ENCODE measurements around the gene TKTL1. TPM values are rescaled to one million over a fixed set of nuclear protein-coding genes. Genes with fewer than 3 reads are reported as not detected.

TKTL1 gene
- total and polyA plus RNA-seq, 2 of the 8 experiments (the other 6 are each of a cell fraction or from before 2014, with no cell fraction given): 0.05 TPM; not detected in 1

GRCh38 chrX:154317391-154317995, 21.9 kb downstream of the TKTL1 start:
- CTCF ChIA-PET (ENCODE audit: partially characterized antibody): interaction anchor here (0.6 to 2.2 kb wide), 8 partner anchors 8 to 210 kb away, joined by 3 to 12 read pairs (median 4); partner anchors contain the start of gene TAFAZZIN
- no peak for TF ChIP-seq TCF12 (IDR thresholded peaks at IDR 0.05; ENCODE audit: low read depth, low read length)
- TF ChIP-seq RAD21 (IDR thresholded peaks at IDR 0.05 in 1 of 2, conservative IDR thresholded peaks at IDR 0.05 in 1 of 2; ENCODE audit: low read depth in 2 of 2, low read length in 2 of 2): peak; percentile 27 to 47; a peak in 3 of 4 replicates
- peak in 2 of 3 experiments; percentile 36 to 58; a peak in 3 of 4 replicates for TF ChIP-seq CTCF (IDR thresholded peaks at IDR 0.05; ENCODE audit: control extremely low read depth in 1 of 3, insufficient read depth in 1 of 3, low read depth in 1 of 3, low read length in 3 of 3)
- TF ChIP-seq, protein P1, sequence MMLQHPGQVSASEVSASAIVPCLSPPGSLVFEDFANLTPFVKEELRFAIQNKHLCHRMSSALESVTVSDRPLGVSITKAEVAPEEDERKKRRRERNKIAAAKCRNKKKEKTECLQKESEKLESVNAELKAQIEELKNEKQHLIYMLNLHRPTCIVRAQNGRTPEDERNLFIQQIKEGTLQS (IDR thresholded peaks at IDR 0.05; ENCODE audit: insufficient read depth, low read depth, low read length): no peak
- TF ChIP-seq TAF1 (IDR thresholded peaks at IDR 0.05; ENCODE audit: low read depth, low read length): no peak
- no peak for TF ChIP-seq CBX8 (IDR thresholded peaks at IDR 0.05; ENCODE audit: borderline replicate concordance, low read depth, low read length)
- TF ChIP-seq HDAC2 (IDR thresholded peaks at IDR 0.05; ENCODE audit: borderline replicate concordance in 1 of 2, low read depth in 2 of 2, low read length in 2 of 2): no peak
- TF ChIP-seq CTBP2 (IDR thresholded peaks at IDR 0.05; ENCODE audit: borderline replicate concordance, insufficient read depth, insufficient read length, low read length): no peak

More at GRCh38 chrX:154317391-154317995, 21.9 kb downstream of the TKTL1 start:
- H2BK120ac ChIP-seq (replicated peaks; ENCODE audit: low read depth, low read length): no peak overlapping the region
- H3K4ac ChIP-seq (replicated peaks; ENCODE audit: insufficient read length, low read depth, low read length): no peak overlapping the region
- no peak overlapping the region for H3K14ac ChIP-seq (ENCODE audit: insufficient read length)
- no peak overlapping the region for H4K91ac ChIP-seq (replicated peaks; ENCODE audit: insufficient read length, low read length)
- POLR2A ChIA-PET (ENCODE audit: partially characterized antibody): interaction anchor here (1.8 kb wide), 1 partner anchor 82 kb away, joined by 5 read pairs; no protein-coding TSS in a partner anchor
- no peak overlapping the region for H3K18ac ChIP-seq (ENCODE audit: extremely low read depth, low read length)
- H2BK15ac ChIP-seq (ENCODE audit: low read length): no peak overlapping the region
- H4K20me1 ChIP-seq (replicated peaks in 1 of 2; ENCODE audit: control insufficient read depth in 1 of 2, insufficient read depth in 2 of 2, low read length in 2 of 2): no peaks in the 10 kb centered on the region
- no peak overlapping the region for H3K23ac ChIP-seq (ENCODE audit: insufficient read length)
- FAIRE-seq: no peak
- no peaks in the 10 kb centered on the region for H3K4me1 ChIP-seq (replicated peaks in 1 of 4; ENCODE audit: control insufficient read depth in 3 of 4, insufficient read depth in 4 of 4, low read length in 3 of 4)
- H2BK5ac ChIP-seq (ENCODE audit: low read depth, low read length): no peak overlapping the region
- no peak overlapping the region for H3K9ac ChIP-seq (replicated peaks in 1 of 4; ENCODE audit: extremely low read depth in 1 of 4, low read depth in 3 of 4, low read length in 3 of 4)
- H2AFZ ChIP-seq (ENCODE audit: low read length): no peak overlapping the region; the same call in 1 of the 2 replicates
- no peaks in the 10 kb centered on the region for H3K27me3 ChIP-seq (replicated peaks in 1 of 4; ENCODE audit: control insufficient read depth in 3 of 4, extremely low read depth in 1 of 4, insufficient read depth in 3 of 4, low read length in 3 of 4)
- no peak overlapping the region for H2BK20ac ChIP-seq (ENCODE audit: low read length)
- H3K4me2 ChIP-seq (ENCODE audit: insufficient read depth in 1 of 2, low read depth in 2 of 2, low read length in 2 of 2): no peak overlapping the region
- H3K23me2 ChIP-seq (ENCODE audit: low read depth, low read length): no peaks in the 10 kb centered on the region
- no peak overlapping the region; the same call in 1 of the 2 replicates for H4K8ac ChIP-seq (ENCODE audit: extremely low read depth, insufficient read depth, low read length)
- no peak overlapping the region for H4K5ac ChIP-seq (ENCODE audit: insufficient read length, low read depth, low read length)
- peak in 1 of 2 experiments; percentile 58 for DNase-seq (ENCODE audit: low read depth in 1 of 2, low spot score in 2 of 2)
- no peaks in the 10 kb centered on the region for H3K79me2 ChIP-seq (ENCODE audit: control insufficient read depth in 1 of 2, insufficient read depth in 2 of 2, low read length in 2 of 2)
- H3K27ac ChIP-seq (ENCODE audit: low read depth, low read length): no peak overlapping the region
- WGBS, 2 experiments (ENCODE audit: extremely low coverage in 1 of 2, insufficient coverage in 1 of 2, insufficient read length in 1 of 2, insufficient replicate concordance in 2 of 2, low coverage in 1 of 2, low lambda C conversion rate in 2 of 2, missing lambda C conversion rate in 1 of 2): 53% methylated on average over 6 of the region's 7 CpGs; no CpG with 5 or more reads in 1 of the 2 experiments
- no peak overlapping the region for H3K4me3 ChIP-seq (ENCODE audit: extremely low read depth in 1 of 4, insufficient read depth in 2 of 4, low read depth in 3 of 4, low read length in 4 of 4)
- no peak overlapping the region for H3K56ac ChIP-seq (replicated peaks; ENCODE audit: insufficient read length, low read depth, low read length)
- H3K9me3 ChIP-seq (ENCODE audit: insufficient read depth in 2 of 2, low read depth in 1 of 2, low read length in 1 of 2): no peaks in the 10 kb centered on the region
- H3K79me1 ChIP-seq (ENCODE audit: low read depth, low read length): no peaks in the 10 kb centered on the region
- no peak overlapping the region for H2AK5ac ChIP-seq (ENCODE audit: low read depth, low read length)
- H2BK12ac ChIP-seq (ENCODE audit: low read depth, low read length): no peak overlapping the region
- H3K36me3 ChIP-seq (ENCODE audit: control insufficient read depth in 2 of 4, insufficient read depth in 4 of 4, low read length in 3 of 4): no peaks in the 10 kb centered on the region
